PFSK-1 (cell line): ENCODE results near the gene ENTREP3.

Experiments
- POLR2AphosphoS5 ChIP-seq: IDR thresholded peaks from 2 replicates; pipeline ENCODE4 v1.6.1; 2012; ENCODE audit warnings: low read depth, mild to moderate bottlenecking, control low read depth, low read length, moderate library complexity
- REST ChIP-seq, 2 experiments: IDR thresholded peaks; 2 replicates each; pipeline versions ENCODE4 v1.6.1 to v1.8.0; 2011 to 2012; ENCODE audit warnings: low read depth in 2 of 2, low read length in 2 of 2, control low read depth in 1 of 2, inconsistent platforms in 1 of 2, mild to moderate bottlenecking in 1 of 2, moderate library complexity in 1 of 2; ENCODE audit not compliant: insufficient read depth in 1 of 2
- SIN3A ChIP-seq: IDR thresholded peaks from 2 replicates; pipeline ENCODE4 v1.6.1; 2012; ENCODE audit warnings: mild to moderate bottlenecking, low read length, moderate library complexity, borderline replicate concordance; ENCODE audit not compliant: insufficient read depth
- TAF1 ChIP-seq: IDR thresholded peaks from 2 replicates; pipeline ENCODE4 v1.6.1; 2012; ENCODE audit warnings: low read length, control low read depth, borderline replicate concordance; ENCODE audit not compliant: insufficient read depth

DNA sequence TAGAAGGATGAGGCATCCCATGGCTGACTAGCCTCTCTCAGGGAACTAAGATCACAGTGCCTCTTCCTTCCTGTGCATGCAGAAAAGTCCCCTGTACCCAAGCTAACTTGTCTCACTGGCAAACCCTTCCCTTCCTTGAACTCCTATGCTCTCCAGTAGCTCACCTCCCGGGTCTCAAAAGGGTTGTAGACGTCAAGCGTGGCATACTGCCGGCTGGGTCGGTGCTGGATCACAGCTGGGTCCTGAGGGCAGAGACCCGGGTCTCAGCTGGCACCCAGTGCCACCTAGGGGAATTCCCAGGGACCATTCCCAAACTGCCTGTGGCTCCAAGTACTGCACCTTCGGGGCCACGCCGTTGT, 6.2 kb upstream of the ENTREP3 start:
- no peak for TF ChIP-seq SIN3A
- TF ChIP-seq REST (IDR thresholded peaks at IDR 0.05; ENCODE audit: insufficient read depth in 1 of 2, low read depth in 2 of 2, low read length in 2 of 2) = no peak
- no peak for TF ChIP-seq POLR2AphosphoS5
- TF ChIP-seq TAF1 = no peak
